Retina (tissue), 1 donor: ENCODE measurements around the gene RAB11FIP3.

Experiments used
- DNase-seq: peaks from one replicate; pipeline ENCODE4 v3.0.0-alpha.2; 2016

Gene RAB11FIP3

GRCh38 chr16:534856-535445 is 109.5 kb downstream of the RAB11FIP3 start:
- DNase-seq = no peak

GRCh38 chr16:535446-536405 is 110.3 kb downstream of the RAB11FIP3 start:
- no peak for DNase-seq

- DNase-seq = no peak
Observed at GRCh38 chr16:536746-537145, 111.3 kb downstream of the RAB11FIP3 start.

- DNase-seq = no peak
Observed at GRCh38 chr16:537415-538335, 112.2 kb downstream of the RAB11FIP3 start.

- no peak for DNase-seq
Observed at GRCh38 chr16:539901-540530, 114.6 kb downstream of the RAB11FIP3 start.

- no peak for DNase-seq
Observed at GRCh38 chr16:540645-541340, 115.3 kb downstream of the RAB11FIP3 start.

- DNase-seq = peak; percentile 56
Observed at GRCh38 chr16:543301-544164, 118.1 kb downstream of the RAB11FIP3 start.

GRCh38 chr16:544517-544916 is 119.1 kb downstream of the RAB11FIP3 start:
- no peak for DNase-seq

GRCh38 chr16:546909-547770 is 121.7 kb downstream of the RAB11FIP3 start:
- peak; percentile 70 for DNase-seq

- DNase-seq = no peak
Observed at GRCh38 chr16:548586-548985, 123.1 kb downstream of the RAB11FIP3 start.

GRCh38 chr16:549544-550263 is 124.3 kb downstream of the RAB11FIP3 start:
- DNase-seq = no peak

GRCh38 chr16:551210-551609 is 125.8 kb downstream of the RAB11FIP3 start:
- no peak for DNase-seq

GRCh38 chr16:552171-552570 is 126.7 kb downstream of the RAB11FIP3 start:
- DNase-seq = no peak

GRCh38 chr16:553601-554296 is 128.3 kb downstream of the RAB11FIP3 start:
- no peak for DNase-seq

- no peak for DNase-seq
Observed at GRCh38 chr16:554297-554621, 128.8 kb downstream of the RAB11FIP3 start.

- peak; percentile 80 for DNase-seq
Observed at GRCh38 chr16:554640-555365, 129.4 kb downstream of the RAB11FIP3 start.

- DNase-seq = peak; percentile 92
Observed at GRCh38 chr16:555528-556473, 130.4 kb downstream of the RAB11FIP3 start.
